Spleen (tissue), 7 donors: ENCODE measurements around the gene AURKA.

Experiments used
- CTCF ChIP-seq, 11 experiments: fragments of 200-600 bp in 7 of 11; fragments of 450-650 bp in 4 of 11; sonication (generic) in 4 of 11; IDR thresholded peaks in 8 of 11; conservative IDR thresholded peaks in 3 of 11; 1 replicate in 7 of 11; 2 replicates in 4 of 11; pipeline versions ENCODE4 v1.4.0 to v1.8.0; 2016 to 2021; ENCODE audit warnings: antibody characterized with exemption in 11 of 11, inconsistent platforms in 4 of 11, mild to moderate bottlenecking in 1 of 11
- POLR2A ChIP-seq, 3 donors: fragments of 450-650 bp; IDR thresholded peaks; one replicate each; pipeline ENCODE4 v1.5.1; 2017; ENCODE audit warnings: antibody characterized with exemption in 3 of 3, mild to moderate bottlenecking in 1 of 3
- donor health status: DM: no; HTN: no; CAD: no; lungs with moderate emphysema.
- donor health status: DM: no; HTN: no; CAD: no.
- donor health status: DM: no; HTN: no; CAD: no.

GRCh38 chr20:56361900-56362299 is 30.1 kb downstream of the AURKA start:
- TF ChIP-seq CTCF (IDR thresholded peaks at IDR 0.05 in 8 of 11, conservative IDR thresholded peaks at IDR 0.05 in 3 of 11): no peak
- no peak for TF ChIP-seq POLR2A (IDR thresholded peaks at IDR 0.05)
